LNCAP (cell line): Measurements from ENCODE around the gene HPDL.

ENCODE experiments used
- TF ChIP-seq, protein P1 (sequence below): fragments of 450-650 bp; IDR thresholded peaks from 2 replicates; pipeline ENCODE4 v1.5.1; 2017; ENCODE audit warnings: mild to moderate bottlenecking

Gene HPDL

DNA sequence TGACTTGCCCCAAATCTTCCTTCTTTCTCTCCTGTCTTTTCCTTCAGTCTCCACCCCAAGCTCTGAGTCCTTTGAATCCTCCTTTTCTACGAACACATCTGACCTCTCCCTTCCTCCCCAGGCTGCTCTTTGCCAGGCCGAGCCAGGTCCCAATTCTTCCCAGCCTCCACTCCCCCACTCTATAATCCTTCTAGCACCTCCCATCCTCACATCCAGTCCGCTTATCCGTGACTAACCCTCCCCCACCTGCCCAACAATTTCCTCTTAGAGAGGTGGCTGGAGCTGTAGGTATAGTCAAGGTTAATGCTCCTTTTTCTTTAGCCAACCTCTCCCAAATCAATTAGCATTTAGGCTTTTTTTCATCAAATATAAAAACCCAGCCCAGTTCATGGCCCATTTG lies 9.5 kb upstream of the HPDL start:
- TF ChIP-seq, protein P1, sequence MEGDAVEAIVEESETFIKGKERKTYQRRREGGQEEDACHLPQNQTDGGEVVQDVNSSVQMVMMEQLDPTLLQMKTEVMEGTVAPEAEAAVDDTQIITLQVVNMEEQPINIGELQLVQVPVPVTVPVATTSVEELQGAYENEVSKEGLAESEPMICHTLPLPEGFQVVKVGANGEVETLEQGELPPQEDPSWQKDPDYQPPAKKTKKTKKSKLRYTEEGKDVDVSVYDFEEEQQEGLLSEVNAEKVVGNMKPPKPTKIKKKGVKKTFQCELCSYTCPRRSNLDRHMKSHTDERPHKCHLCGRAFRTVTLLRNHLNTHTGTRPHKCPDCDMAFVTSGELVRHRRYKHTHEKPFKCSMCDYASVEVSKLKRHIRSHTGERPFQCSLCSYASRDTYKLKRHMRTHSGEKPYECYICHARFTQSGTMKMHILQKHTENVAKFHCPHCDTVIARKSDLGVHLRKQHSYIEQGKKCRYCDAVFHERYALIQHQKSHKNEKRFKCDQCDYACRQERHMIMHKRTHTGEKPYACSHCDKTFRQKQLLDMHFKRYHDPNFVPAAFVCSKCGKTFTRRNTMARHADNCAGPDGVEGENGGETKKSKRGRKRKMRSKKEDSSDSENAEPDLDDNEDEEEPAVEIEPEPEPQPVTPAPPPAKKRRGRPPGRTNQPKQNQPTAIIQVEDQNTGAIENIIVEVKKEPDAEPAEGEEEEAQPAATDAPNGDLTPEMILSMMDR = no peak

GRCh38 chr1:45319761-45320160 lies 6.9 kb upstream of the HPDL start:
- TF ChIP-seq, protein P1 = no peak

- TF ChIP-seq, protein P1 = no peak
These were observed 5.3 kb upstream of the HPDL start for GRCh38 chr1:45321444-45321843.

GRCh38 chr1:45322486-45323040 lies 4.1 kb upstream of the HPDL start:
- TF ChIP-seq, protein P1 = no peak

GRCh38 chr1:45325851-45326506 lies 716 bp upstream of the HPDL start:
- TF ChIP-seq, protein P1 = no peak

DNA sequence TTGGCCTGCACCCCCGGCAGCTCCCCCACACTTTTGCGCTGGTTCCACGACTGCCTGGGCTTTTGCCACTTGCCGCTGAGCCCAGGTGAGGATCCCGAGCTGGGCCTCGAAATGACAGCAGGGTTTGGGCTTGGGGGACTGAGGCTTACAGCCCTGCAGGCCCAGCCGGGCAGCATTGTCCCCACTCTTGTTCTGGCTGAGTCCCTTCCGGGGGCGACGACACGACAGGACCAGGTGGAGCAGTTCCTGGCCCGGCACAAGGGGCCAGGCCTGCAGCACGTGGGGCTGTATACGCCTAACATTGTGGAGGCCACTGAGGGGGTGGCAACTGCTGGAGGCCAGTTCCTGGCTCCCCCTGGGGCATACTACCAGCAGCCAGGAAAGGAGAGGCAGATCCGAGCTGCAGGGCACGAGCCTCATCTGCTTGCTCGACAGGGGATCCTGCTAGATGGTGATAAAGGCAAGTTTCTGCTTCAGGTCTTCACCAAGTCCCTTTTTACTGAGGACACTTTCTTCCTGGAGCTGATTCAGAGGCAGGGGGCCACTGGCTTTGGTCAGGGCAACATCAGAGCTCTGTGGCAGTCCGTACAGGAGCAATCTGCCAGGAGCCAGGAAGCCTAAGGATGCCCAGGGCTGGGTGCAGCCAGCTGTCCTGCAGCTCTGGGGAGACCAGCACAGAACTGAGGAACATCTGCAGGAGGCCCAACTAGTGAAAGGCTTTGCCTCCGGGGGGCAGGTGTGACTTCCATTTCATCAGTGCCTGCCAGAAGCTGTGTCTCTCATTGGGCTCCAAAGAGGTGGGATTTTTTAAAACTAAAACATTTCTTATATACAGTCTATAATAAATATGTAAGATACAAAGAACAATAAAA lies 1.2 kb downstream of the HPDL start:
- TF ChIP-seq, protein P1 = no peak

DNA sequence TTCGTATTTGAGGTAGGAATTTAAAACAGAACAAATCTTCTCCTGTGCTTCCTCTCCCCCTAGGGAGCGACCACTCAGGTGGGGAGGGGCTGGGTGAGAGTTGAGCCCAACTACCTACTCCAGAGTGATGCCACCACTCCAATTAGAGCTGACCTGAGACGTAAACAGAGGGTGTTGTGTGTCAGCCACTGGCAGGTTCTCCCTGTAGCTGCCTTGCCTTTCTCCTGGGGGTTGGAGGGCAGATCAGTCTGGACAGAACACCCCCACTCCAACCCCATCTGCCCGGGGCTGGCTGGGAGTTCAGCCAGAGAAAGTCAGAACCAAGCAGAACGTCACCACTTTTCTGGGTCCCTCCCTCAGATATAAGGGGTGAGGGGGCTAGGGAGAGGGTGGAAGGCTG lies 2.0 kb downstream of the HPDL start:
- TF ChIP-seq, protein P1 = no peak
